ENCODE data around the gene PIK3R2. TPM values are rescaled to one million over a fixed set of nuclear protein-coding genes. Genes with fewer than 3 reads are reported as not detected.
A peak's percentile ranks its signal among the peaks of the same experiment; 100 is the strongest.

Gene PIK3R2
- total and polyA plus RNA-seq, 2 of the 4 experiments (the other 2 are of a cell fraction) = 12.2 to 25.1 TPM

GRCh38 chr19:18208098-18208951 lies 55.4 kb downstream of the PIK3R2 start:
- peak overlapping the region; percentile 83 for H2BK120ac ChIP-seq (ENCODE audit: low read depth, low read length)
- peak overlapping the region; percentile 42 for H3K27ac ChIP-seq (ENCODE audit: insufficient read depth, low read length)
- H2BK15ac ChIP-seq (ENCODE audit: low read depth, low read length) = peak overlapping the region; percentile 78; the same call in 1 of the 3 replicates
- CTCF ChIA-PET = interaction anchor here (0.6 to 1.6 kb wide), 7 partner anchors 13 to 173 kb away, joined by 3 to 5 read pairs (median 4); partner anchors contain the start of gene LSM4
- POLR2A ChIA-PET (ENCODE audit: unreplicated experiment) = interaction anchor here (0.6 to 0.8 kb wide), 3 partner anchors 11 to 181 kb away, joined by 4 to 8 read pairs (median 8); no protein-coding TSS in a partner anchor
- peak overlapping the region; percentile 3 for H2AK9ac ChIP-seq (replicated peaks; ENCODE audit: low read depth, low read length, poor library complexity)
- peak overlapping the region; percentile 94 for H2BK20ac ChIP-seq (ENCODE audit: low read depth, low read length)
- ATAC-seq (ENCODE audit: low read depth) = peak; percentile 24
- H2BK5ac ChIP-seq (ENCODE audit: low read depth, low read length, poor library complexity, severe bottlenecking) = peak overlapping the region; percentile 81
- H3K27me3 ChIP-seq (ENCODE audit: control insufficient read depth, insufficient read depth, low read length) = no peaks in the 10 kb centered on the region
- intact Hi-C loops (cut with micrococcal nuclease) (loop anchor here (1.0 to 10.0 kb wide), 3 partner anchors 16 to 206 kb away; partner anchors contain the start of gene SSBP4), dilution Hi-C loops (cut with HindIII; ENCODE audit: low sequenced_read_pairs, unreplicated experiment) (no loop called here), in situ Hi-C loops (cut with MboI; ENCODE audit: low sequenced_read_pairs) (no loop called here)
- peak overlapping the region; percentile 30 for H3K9ac ChIP-seq (ENCODE audit: low read depth, low read length)
- H3K4ac ChIP-seq (ENCODE audit: low read depth, low read length) = peak overlapping the region; percentile 89
- DNase-seq = peak; percentile 94
- TSS peak; percentile 28 for BruUV-seq (replicated peaks)
- H4K8ac ChIP-seq (ENCODE audit: low read depth in 2 of 2, low read length in 2 of 2) = peak overlapping the region; percentile 72 to 77; a peak in 3 of 4 replicates
- 0 out of 2 replicates have a peak overlapping the region, but pooled peaks have one; percentile 11 for H3K56ac ChIP-seq (ENCODE audit: extremely low read depth, insufficient read depth, low read length)
- H4K5ac ChIP-seq (ENCODE audit: low read depth, low read length) = peak overlapping the region; percentile 65
- peak overlapping the region; percentile 63; the same call in 1 of the 2 replicates for H3K14ac ChIP-seq (replicated peaks; ENCODE audit: low read depth, low read length)
- H3K4me1 ChIP-seq (ENCODE audit: control insufficient read depth, insufficient read depth, low read length) = peaks cover 10% of the 10 kb centered on the region
- H3K18ac ChIP-seq (ENCODE audit: low read depth, low read length) = peak overlapping the region; percentile 22
- H4K91ac ChIP-seq (ENCODE audit: insufficient read depth, low read depth, low read length) = peak overlapping the region; percentile 70
- H3K4me3 ChIP-seq (ENCODE audit: insufficient read depth, low read depth, low read length) = no peak overlapping the region
- peak overlapping the region; percentile 74 for H2AK5ac ChIP-seq (ENCODE audit: low read depth, low read length)
- peak overlapping the region; percentile 24 for H3K4me2 ChIP-seq (ENCODE audit: low read depth, low read length)
- 100% methylated on average over 1 of the region's 32 CpGs; no CpG with 5 or more reads in 1 of the 2 experiments for WGBS, 2 experiments (ENCODE audit: extremely low coverage in 2 of 2, insufficient read length in 1 of 2)
- peaks cover 1 to 27% of the 10 kb centered on the region in 2 experiments; a peak in 3 of 4 replicates for H3K79me1 ChIP-seq (ENCODE audit: low read depth in 1 of 2, low read length in 2 of 2)
- H2AFZ ChIP-seq (replicated peaks; ENCODE audit: low read length, poor library complexity) = peak overlapping the region; percentile 87
- H3K9me3 ChIP-seq (ENCODE audit: control insufficient read depth, insufficient read depth, low read length) = no peaks in the 10 kb centered on the region
- peak overlapping the region; percentile 71; the same call in 1 of the 2 replicates for H3K23ac ChIP-seq (ENCODE audit: low read depth, low read length)
- H3K9me1 ChIP-seq (ENCODE audit: insufficient read depth, low read length) = peaks cover 11% of the 10 kb centered on the region; the same call in 1 of the 2 replicates
- no peaks in the 10 kb centered on the region; the same call in 1 of the 2 replicates for H3K36me3 ChIP-seq (ENCODE audit: control insufficient read depth, insufficient read depth, low read length)
- peaks cover 1% of the 10 kb centered on the region; the same call in 1 of the 2 replicates for H4K20me1 ChIP-seq (ENCODE audit: insufficient read depth, low read length)
- TF ChIP-seq RCOR1 (IDR thresholded peaks at IDR 0.05; ENCODE audit: insufficient replicate concordance, low read length) (peak; percentile 61), MXI1 (IDR thresholded peaks at IDR 0.05; ENCODE audit: borderline replicate concordance, low read depth, low read length) (no peak), CHD1 (IDR thresholded peaks at IDR 0.05; ENCODE audit: low read depth, low read length) (no peak), MAZ (IDR thresholded peaks at IDR 0.05; ENCODE audit: borderline replicate concordance, low read depth, low read length) (peak; percentile 11; the same call in 1 of the 2 replicates), RAD21 (IDR thresholded peaks at IDR 0.05; ENCODE audit: low read length) (peak; percentile 62), USF2 (IDR thresholded peaks at IDR 0.05; ENCODE audit: low read depth, low read length) (no peak), CEBPB (IDR thresholded peaks at IDR 0.05; ENCODE audit: low read depth, low read length) (no peak), BHLHE40 (IDR thresholded peaks at IDR 0.05; ENCODE audit: low read depth, low read length) (peak; percentile 47; the same call in 1 of the 2 replicates), CTCF (conservative IDR thresholded peaks at IDR 0.05; ENCODE audit: low read depth, low read length) (peak; percentile 50), POLR2A (IDR thresholded peaks at IDR 0.05; ENCODE audit: low read depth, low read length) (peak; percentile 73), RFX5 (IDR thresholded peaks at IDR 0.05; ENCODE audit: low read depth, low read length) (no peak)
- TF ChIP-seq, protein P1, sequence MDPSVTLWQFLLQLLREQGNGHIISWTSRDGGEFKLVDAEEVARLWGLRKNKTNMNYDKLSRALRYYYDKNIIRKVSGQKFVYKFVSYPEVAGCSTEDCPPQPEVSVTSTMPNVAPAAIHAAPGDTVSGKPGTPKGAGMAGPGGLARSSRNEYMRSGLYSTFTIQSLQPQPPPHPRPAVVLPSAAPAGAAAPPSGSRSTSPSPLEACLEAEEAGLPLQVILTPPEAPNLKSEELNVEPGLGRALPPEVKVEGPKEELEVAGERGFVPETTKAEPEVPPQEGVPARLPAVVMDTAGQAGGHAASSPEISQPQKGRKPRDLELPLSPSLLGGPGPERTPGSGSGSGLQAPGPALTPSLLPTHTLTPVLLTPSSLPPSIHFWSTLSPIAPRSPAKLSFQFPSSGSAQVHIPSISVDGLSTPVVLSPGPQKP (IDR thresholded peaks at IDR 0.05; ENCODE audit: borderline replicate concordance, low read depth, low read length) = no peak
